Measurements from ENCODE around the gene SYTL3.

The SYTL3 gene

GRCh38 chr6:158799051-158799792 is 149.4 kb downstream of the SYTL3 start:
- DNase-seq: peak; percentile 67

GRCh38 chr6:158801655-158802294 is 151.9 kb downstream of the SYTL3 start:
- DNase-seq: no peak

DNA sequence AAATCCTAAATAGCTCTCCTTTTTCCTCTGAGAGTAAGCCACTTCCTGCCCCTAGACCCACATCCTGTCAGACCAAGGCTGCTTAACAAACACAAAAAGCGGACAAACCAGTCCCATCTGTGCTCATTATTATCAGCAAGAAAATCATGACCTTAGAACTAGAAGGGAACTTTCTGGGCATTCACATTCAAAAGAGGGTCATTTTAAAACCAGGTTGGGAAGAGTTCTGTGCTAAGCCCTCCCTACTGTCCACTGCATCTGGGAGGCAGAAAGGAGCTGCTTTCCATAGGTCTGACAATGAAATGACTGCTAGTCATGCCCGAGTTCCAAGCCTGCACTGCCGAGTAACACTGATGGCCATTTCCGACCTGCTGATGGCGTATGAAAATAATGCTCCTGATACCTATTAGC is 153.9 kb downstream of the SYTL3 start:
- DNase-seq: no peak

DNA sequence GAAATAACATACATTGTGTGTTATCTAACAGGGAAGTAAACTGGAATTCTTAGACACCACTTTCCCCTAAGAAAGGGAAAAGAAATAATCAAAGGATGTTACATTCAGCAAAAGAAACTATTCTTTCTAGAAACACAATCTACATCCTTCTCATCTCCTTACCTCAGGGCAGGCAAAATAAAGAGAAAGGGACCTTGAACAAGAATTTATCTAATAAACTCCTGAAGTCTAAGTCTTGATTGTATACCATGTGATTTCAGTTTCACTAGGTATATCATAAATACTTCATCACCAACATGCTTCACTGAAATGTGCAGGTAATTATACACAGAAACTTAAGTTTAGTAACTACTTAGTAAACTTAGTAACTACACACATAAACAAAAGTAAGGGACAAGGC is 154.4 kb downstream of the SYTL3 start:
- no peak for DNase-seq

DNA sequence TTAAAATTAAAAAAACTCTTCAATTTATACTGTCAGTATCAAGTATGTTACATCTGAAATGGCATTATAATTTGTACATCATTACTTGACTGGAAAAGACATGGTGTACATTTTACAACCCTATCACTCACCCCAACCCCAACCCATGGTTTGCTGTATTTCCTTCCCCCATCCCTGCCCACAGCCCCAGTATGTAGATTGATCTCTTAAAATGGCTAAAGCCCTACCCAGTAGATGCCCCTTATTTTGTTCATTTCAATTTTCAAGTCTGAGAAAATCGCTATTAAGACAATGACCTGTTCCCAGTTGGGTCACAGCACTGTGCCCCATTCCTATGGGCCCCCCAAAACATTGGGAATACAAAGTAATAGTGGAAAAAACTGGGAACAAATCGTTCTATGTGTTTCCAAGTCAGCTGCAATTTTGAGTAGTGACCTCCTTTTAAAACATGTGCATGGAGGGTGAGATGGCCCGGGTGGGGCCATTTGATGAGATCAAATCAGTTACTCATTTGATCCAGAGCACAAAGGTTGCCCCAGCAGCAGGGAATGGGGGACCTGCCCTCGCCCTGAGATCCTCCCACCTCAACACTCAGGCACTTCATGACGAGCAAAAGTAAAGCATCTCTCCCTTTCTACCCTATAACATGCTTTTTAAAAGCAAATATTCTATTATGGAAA is 156.0 kb downstream of the SYTL3 start:
- DNase-seq: no peak

DNA sequence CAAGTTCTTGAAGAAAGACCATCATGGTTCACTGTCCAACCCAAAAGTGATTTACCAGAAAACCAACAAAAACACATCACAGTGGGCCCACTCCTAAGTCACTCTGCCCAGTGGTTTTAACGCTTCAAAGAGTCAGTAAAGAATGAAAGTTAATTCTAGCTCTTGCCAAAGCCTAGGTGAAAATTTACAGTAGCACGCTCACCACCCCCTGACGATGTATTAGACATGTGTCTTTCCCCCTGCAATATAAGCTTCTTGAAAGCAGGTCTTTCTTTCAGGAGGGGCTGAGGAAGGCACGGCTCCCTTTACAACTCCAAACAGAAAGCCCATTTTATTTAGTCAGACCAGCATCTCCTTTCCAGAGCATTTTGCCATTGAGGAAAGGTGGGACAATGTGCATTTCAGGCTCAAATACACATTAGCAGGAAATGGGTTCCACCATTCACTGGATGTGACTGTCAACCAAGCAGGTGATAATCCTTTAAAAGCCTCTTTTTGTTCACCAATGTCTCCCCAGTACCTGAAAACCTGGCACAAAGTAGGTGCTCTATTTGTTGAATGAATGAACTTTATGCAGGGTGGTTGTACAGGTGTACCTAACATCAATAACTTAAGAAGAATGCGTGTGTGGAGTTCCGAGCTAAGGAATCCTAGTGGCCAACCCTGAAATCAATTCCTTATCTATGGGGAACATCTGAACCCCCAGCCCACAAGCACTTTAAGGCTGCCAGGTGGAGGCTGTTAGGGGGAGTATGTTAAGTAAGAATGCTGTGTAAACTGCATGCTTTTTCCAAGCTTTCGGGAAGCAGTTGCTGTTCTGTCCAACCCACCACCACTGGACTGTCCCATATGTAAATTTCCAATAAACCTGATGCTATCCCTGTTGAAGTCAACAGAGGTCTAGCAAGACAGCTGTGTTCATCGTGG is 157.9 kb downstream of the SYTL3 start:
- no peak for DNase-seq

DNA sequence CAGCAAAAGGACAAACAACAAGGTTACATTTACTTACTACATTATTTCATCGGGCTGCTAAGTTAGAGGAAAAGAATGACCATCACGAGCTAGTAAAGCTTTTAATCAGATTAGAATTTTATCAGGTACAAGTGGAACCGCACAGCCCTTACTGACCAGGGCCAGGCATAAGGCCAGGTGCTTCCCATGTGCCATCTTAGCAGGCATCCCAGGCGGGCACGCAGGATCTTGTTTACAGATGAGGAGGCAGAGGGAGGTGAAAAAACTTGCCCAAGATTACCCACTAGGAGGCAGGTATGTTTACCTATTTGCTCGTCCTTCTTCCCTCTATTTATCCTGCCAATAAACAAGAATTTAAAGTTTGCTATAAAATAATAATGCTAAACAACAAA is 158.6 kb downstream of the SYTL3 start:
- DNase-seq: no peak

- no peak for DNase-seq
These were observed 159.3 kb downstream of the SYTL3 start for GRCh38 chr6:158808941-158809678.

DNA sequence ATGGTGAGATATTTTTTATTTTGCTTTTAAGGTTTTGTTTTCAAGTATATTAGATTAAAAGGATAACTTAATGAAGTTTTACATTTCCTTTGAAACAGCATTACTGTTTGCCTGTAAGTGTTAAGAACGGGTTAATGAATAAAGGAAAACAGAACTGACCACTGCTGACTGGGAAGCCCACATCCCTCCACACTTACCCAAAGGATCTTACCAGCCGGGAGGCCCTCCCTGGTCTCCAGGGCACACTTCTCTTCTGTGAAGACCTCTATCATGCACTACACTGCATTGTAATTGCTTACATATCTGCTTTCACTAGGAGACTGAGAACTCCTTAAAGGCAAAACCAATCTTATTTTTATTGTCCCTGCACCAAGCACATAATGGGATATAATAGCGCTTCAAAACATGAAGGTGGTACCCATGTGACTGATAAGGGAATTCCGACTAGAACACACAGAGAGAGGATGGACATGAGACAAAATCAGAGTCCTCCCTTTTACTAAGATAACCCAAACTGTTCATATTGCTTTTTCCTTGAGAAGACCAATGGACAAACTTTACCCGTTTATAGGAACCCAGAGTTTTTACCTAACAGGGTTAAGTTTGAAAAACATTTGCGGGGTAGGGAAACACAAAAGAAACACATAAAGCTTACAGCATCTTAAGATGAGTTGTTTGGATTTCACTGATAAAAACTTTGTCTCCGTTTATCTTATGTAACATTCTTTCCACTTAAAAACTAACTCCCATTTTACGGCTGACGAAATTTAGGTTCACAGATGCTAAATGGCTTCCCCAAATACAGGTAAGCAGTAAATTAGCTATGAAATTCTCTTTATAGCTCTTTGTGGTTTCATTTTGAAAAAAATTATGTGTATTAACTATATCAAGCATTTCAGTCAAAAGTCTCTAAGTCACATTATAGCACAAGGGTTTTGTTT is 160.6 kb downstream of the SYTL3 start:
- DNase-seq: no peak

GRCh38 chr6:158812611-158813010 is 162.8 kb downstream of the SYTL3 start:
- no peak for DNase-seq

GRCh38 chr6:158813032-158813431 is 163.2 kb downstream of the SYTL3 start:
- no peak for DNase-seq
